ENCODE measurements around the gene SIX1.

SIX1 gene

GRCh38 chr14:60641742-60642269 lies 7.5 kb downstream of the SIX1 start:
- no peak for DNase-seq

GRCh38 chr14:60640859-60641741 lies 8.2 kb downstream of the SIX1 start:
- DNase-seq: no peak

GRCh38 chr14:60639674-60640073 lies 9.6 kb downstream of the SIX1 start:
- DNase-seq: no peak

- DNase-seq: no peak
Observed at GRCh38 chr14:60637479-60638315, 11.6 kb downstream of the SIX1 start.

GRCh38 chr14:60636879-60637478 lies 12.3 kb downstream of the SIX1 start:
- DNase-seq: no peak

- DNase-seq: no peak
Observed at GRCh38 chr14:60634153-60634552, 15.1 kb downstream of the SIX1 start.

- DNase-seq: no peak
Observed at GRCh38 chr14:60632777-60633176, 16.5 kb downstream of the SIX1 start.

- DNase-seq: no peak
Observed at GRCh38 chr14:60632257-60632656, 17.0 kb downstream of the SIX1 start.

GRCh38 chr14:60631842-60632241 lies 17.4 kb downstream of the SIX1 start:
- DNase-seq: no peak

- DNase-seq: no peak
Observed at GRCh38 chr14:60630129-60630528, 19.1 kb downstream of the SIX1 start.

- no peak for DNase-seq
Observed at GRCh38 chr14:60628892-60629291, 20.4 kb downstream of the SIX1 start.

GRCh38 chr14:60622917-60623257 lies 26.4 kb downstream of the SIX1 start:
- no peak for DNase-seq

- no peak for DNase-seq
Observed at GRCh38 chr14:60622210-60622916, 26.9 kb downstream of the SIX1 start.

- DNase-seq: no peak
Observed at GRCh38 chr14:60621386-60621785, 27.9 kb downstream of the SIX1 start.

- DNase-seq: no peak
Observed at GRCh38 chr14:60618241-60618640, 31.0 kb downstream of the SIX1 start.

- no peak for DNase-seq
Observed at GRCh38 chr14:60616461-60616959, 32.8 kb downstream of the SIX1 start.

- no peak for DNase-seq
Observed at GRCh38 chr14:60602291-60602690, 47.0 kb downstream of the SIX1 start.

GRCh38 chr14:60599727-60600126 lies 49.5 kb downstream of the SIX1 start:
- DNase-seq: no peak

- DNase-seq: no peak
Observed at GRCh38 chr14:60596139-60596538, 53.1 kb downstream of the SIX1 start.

- DNase-seq: no peak
Observed at GRCh38 chr14:60594062-60594461, 55.2 kb downstream of the SIX1 start.
